ENCODE data around the gene MCUB.

The MCUB gene

GRCh38 chr4:109608879-109609278 is 48.8 kb downstream of the MCUB start:
- no peaks in the 10 kb centered on the region for H3K27me3 ChIP-seq
- H3K9me3 ChIP-seq (replicated peaks in 1 of 11), result peaks cover 59 to 87% (median 74%) of the 10 kb centered on the region in 11 experiments
- no peaks in the 10 kb centered on the region; a peak in 1 of 22 replicates for H4K20me1 ChIP-seq
- H3K4me1 ChIP-seq, result peaks cover 2 to 31% (median 4%) of the 10 kb centered on the region in 10 experiments; a peak in 19 of 20 replicates
- H3K27ac ChIP-seq, result no peak overlapping the region
- no peak overlapping the region for H3K4me3 ChIP-seq
- TF ChIP-seq Cebpa-rat (IDR thresholded peaks at IDR 0.05), result no peak
- H3K4me2 ChIP-seq, result no peak overlapping the region
- peaks cover 0 to 34% (median 13%) of the 10 kb centered on the region in 11 experiments; a peak in 12 of 22 replicates for H3K36me3 ChIP-seq
- no peak overlapping the region for H3K9ac ChIP-seq

DNA sequence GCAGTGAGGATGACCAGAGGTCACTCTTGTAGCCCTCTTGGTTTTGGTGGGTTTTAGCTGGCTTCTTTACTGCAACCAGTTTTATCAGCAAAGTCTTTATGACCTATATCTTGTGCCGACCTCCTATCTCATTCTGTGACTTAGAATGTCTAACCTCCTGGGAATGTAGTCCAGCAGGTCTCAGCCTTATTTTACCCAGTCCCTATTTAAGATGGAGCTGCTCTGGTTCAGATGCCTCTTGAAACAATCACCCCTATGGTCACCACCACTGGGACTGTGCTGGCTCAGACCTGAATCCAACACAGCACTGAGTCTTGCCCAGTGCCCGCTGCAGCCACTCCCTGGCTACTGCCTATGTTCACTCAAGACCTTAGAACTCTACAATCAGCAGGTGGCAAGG is 49.4 kb downstream of the MCUB start:
- Histone ChIP-seq H3K9ac (no peak overlapping the region), H3K9me3 (replicated peaks in 1 of 11) (peaks cover 56 to 84% (median 71%) of the 10 kb centered on the region in 11 experiments), H3K27me3 (no peaks in the 10 kb centered on the region), H3K4me3 (no peak overlapping the region), H3K36me3 (peaks cover 0 to 34% (median 13%) of the 10 kb centered on the region in 11 experiments; a peak in 12 of 22 replicates), H3K4me1 (peaks cover 7 to 37% (median 10%) of the 10 kb centered on the region in 10 experiments), H3K27ac (no peak overlapping the region), H4K20me1 (peaks cover 0 to under 1% (median 0%) of the 10 kb centered on the region in 11 experiments; a peak in 1 of 22 replicates), H3K4me2 (no peak overlapping the region)
- TF ChIP-seq Cebpa-rat (IDR thresholded peaks at IDR 0.05), result no peak

- no peak overlapping the region for H3K4me3 ChIP-seq
- peaks cover 14 to 41% (median 20%) of the 10 kb centered on the region in 10 experiments for H3K4me1 ChIP-seq
- H3K9ac ChIP-seq, result no peak overlapping the region
- H3K27ac ChIP-seq, result no peak overlapping the region
- H3K9me3 ChIP-seq (replicated peaks in 1 of 11), result peaks cover 46 to 74% (median 64%) of the 10 kb centered on the region in 11 experiments
- H3K27me3 ChIP-seq, result no peaks in the 10 kb centered on the region
- peaks cover 0 to 6% (median 0%) of the 10 kb centered on the region in 11 experiments; a peak in 1 of 22 replicates for H4K20me1 ChIP-seq
- TF ChIP-seq Cebpa-rat (IDR thresholded peaks at IDR 0.05), result no peak
- peaks cover 0 to 34% (median 7%) of the 10 kb centered on the region in 11 experiments; a peak in 11 of 22 replicates for H3K36me3 ChIP-seq
- H3K4me2 ChIP-seq, result peak overlapping the region in 2 of 11 experiments; percentile 3 to 31; a peak in 3 of 22 replicates
Observed at GRCh38 chr4:109610489-109610888, 50.4 kb downstream of the MCUB start.

GRCh38 chr4:109611045-109611646 is 51.1 kb downstream of the MCUB start:
- H3K4me1 ChIP-seq, result peaks cover 14 to 42% (median 20%) of the 10 kb centered on the region in 10 experiments
- H3K27me3 ChIP-seq, result no peaks in the 10 kb centered on the region
- peak overlapping the region in 1 of 11 experiments; percentile 31; a peak in 2 of 22 replicates for H3K4me2 ChIP-seq
- H3K36me3 ChIP-seq, result peaks cover 0 to 34% (median 7%) of the 10 kb centered on the region in 11 experiments; a peak in 11 of 22 replicates
- H3K4me3 ChIP-seq, result no peak overlapping the region
- no peak overlapping the region for H3K9ac ChIP-seq
- H4K20me1 ChIP-seq, result peaks cover 0 to 8% (median 0%) of the 10 kb centered on the region in 11 experiments; a peak in 2 of 22 replicates
- TF ChIP-seq Cebpa-rat (IDR thresholded peaks at IDR 0.05), result no peak
- peaks cover 39 to 68% (median 60%) of the 10 kb centered on the region in 11 experiments for H3K9me3 ChIP-seq (replicated peaks in 1 of 11)
- no peak overlapping the region for H3K27ac ChIP-seq

- no peak overlapping the region for H3K9ac ChIP-seq
- peak overlapping the region in 10 of 11 experiments; percentile 36 to 81 (median 68); a peak in 21 of 22 replicates for H3K4me2 ChIP-seq
- H4K20me1 ChIP-seq, result peaks cover 0 to 15% (median 0%) of the 10 kb centered on the region in 11 experiments; a peak in 3 of 22 replicates
- peaks cover 14 to 45% (median 20%) of the 10 kb centered on the region in 10 experiments for H3K4me1 ChIP-seq
- H3K4me3 ChIP-seq, result no peak overlapping the region
- TF ChIP-seq Cebpa-rat (IDR thresholded peaks at IDR 0.05), result no peak
- peak overlapping the region in 6 of 11 experiments; percentile 1 to 46 (median 20); a peak in 6 of 22 replicates for H3K27ac ChIP-seq
- H3K9me3 ChIP-seq (replicated peaks in 1 of 11), result peaks cover 15 to 43% (median 36%) of the 10 kb centered on the region in 11 experiments; a peak in 21 of 22 replicates
- H3K27me3 ChIP-seq, result no peaks in the 10 kb centered on the region
- peaks cover 0 to 17% (median 6%) of the 10 kb centered on the region in 11 experiments; a peak in 6 of 22 replicates for H3K36me3 ChIP-seq
Observed at GRCh38 chr4:109614015-109614414, 54.0 kb downstream of the MCUB start.

DNA sequence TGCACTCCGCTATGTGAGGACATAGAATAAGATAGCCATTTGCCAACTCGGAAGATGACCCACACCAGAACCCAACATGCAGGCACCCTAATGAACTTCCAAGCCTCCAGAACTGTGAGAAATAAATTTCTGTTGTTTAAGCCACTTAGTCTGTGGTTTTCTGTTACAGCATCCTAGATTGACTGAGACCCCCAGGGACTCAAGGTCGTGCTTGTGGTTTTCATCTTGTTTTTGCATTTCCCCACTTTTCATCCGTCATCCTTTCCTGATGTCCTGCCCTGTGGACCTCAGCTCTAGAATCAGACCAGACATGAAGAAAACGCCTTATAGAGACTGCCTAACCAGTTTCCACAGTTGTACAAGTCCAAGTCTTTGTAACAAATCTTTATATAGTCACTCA is 54.4 kb downstream of the MCUB start:
- peaks cover 15 to 39% (median 31%) of the 10 kb centered on the region in 11 experiments; a peak in 21 of 22 replicates for H3K9me3 ChIP-seq (replicated peaks in 1 of 11)
- H3K4me3 ChIP-seq, result no peak overlapping the region
- H3K36me3 ChIP-seq, result peaks cover 0 to 13% (median 6%) of the 10 kb centered on the region in 11 experiments; a peak in 6 of 22 replicates
- no peak overlapping the region; a peak in 1 of 22 replicates for H3K9ac ChIP-seq
- H3K4me2 ChIP-seq, result peak overlapping the region; percentile 36 to 81 (median 68)
- H3K27ac ChIP-seq, result peak overlapping the region in 6 of 11 experiments; percentile 41 to 56 (median 48); a peak in 9 of 22 replicates
- peak in 3 of 11 experiments; percentile 37 to 58 (median 53); a peak in 1 of 22 replicates for TF ChIP-seq Cebpa-rat (IDR thresholded peaks at IDR 0.05)
- H3K27me3 ChIP-seq, result no peaks in the 10 kb centered on the region
- peaks cover 0 to 15% (median 0%) of the 10 kb centered on the region in 11 experiments; a peak in 4 of 22 replicates for H4K20me1 ChIP-seq
- peaks cover 14 to 42% (median 20%) of the 10 kb centered on the region in 10 experiments for H3K4me1 ChIP-seq

DNA sequence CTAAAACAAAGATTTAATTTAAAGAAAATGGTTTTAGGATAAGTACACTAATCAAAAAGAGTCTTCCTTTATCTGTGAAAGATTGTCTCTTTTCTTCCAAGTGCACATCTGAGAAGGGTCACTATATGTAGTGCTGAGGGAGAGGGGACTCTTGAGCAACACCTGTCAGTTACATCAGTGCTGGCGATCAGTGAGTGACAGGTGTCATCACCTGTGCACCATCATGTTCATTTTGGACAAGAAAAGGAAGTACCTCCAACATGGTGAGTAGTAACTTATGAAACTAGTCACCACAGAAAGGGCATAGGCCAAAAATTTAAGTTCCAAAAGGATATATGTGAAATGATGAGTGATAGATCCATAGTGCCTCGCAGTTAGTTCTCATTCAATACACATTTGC is 55.7 kb downstream of the MCUB start:
- Histone ChIP-seq H3K27me3 (no peaks in the 10 kb centered on the region), H3K36me3 (peaks cover 0 to 4% (median 0%) of the 10 kb centered on the region in 11 experiments; a peak in 1 of 22 replicates), H3K4me3 (no peak overlapping the region), H4K20me1 (peaks cover 0 to 19% (median 0%) of the 10 kb centered on the region in 11 experiments; a peak in 4 of 22 replicates), H3K4me1 (peaks cover 14 to 29% (median 20%) of the 10 kb centered on the region in 10 experiments), H3K4me2 (peak overlapping the region in 1 of 11 experiments; percentile 68; a peak in 5 of 22 replicates), H3K9me3 (replicated peaks in 1 of 11) (peaks cover 13 to 26% (median 19%) of the 10 kb centered on the region in 11 experiments; a peak in 21 of 22 replicates), H3K27ac (no peak overlapping the region), H3K9ac (no peak overlapping the region)
- TF ChIP-seq Cebpa-rat (IDR thresholded peaks at IDR 0.05), result no peak

- peaks cover 9 to 21% (median 14%) of the 10 kb centered on the region in 11 experiments; a peak in 20 of 22 replicates for H3K9me3 ChIP-seq (replicated peaks in 1 of 11)
- no peak overlapping the region for H3K9ac ChIP-seq
- H3K4me3 ChIP-seq, result no peak overlapping the region
- H3K4me2 ChIP-seq, result no peak overlapping the region
- no peak overlapping the region for H3K27ac ChIP-seq
- H4K20me1 ChIP-seq, result peaks cover 0 to 19% (median 0%) of the 10 kb centered on the region in 11 experiments; a peak in 4 of 22 replicates
- H3K36me3 ChIP-seq, result peaks cover 0 to 4% (median 0%) of the 10 kb centered on the region in 11 experiments; a peak in 1 of 22 replicates
- H3K27me3 ChIP-seq, result no peaks in the 10 kb centered on the region
- no peak for TF ChIP-seq Cebpa-rat (IDR thresholded peaks at IDR 0.05)
- H3K4me1 ChIP-seq, result peaks cover 14 to 24% (median 19%) of the 10 kb centered on the region in 10 experiments
Observed at GRCh38 chr4:109616243-109616642, 56.2 kb downstream of the MCUB start.

GRCh38 chr4:109622626-109623025 is 62.6 kb downstream of the MCUB start:
- no peak overlapping the region for H3K4me2 ChIP-seq
- no peaks in the 10 kb centered on the region for H3K4me1 ChIP-seq
- no peak overlapping the region for H3K9ac ChIP-seq
- H4K20me1 ChIP-seq, result peaks cover 0 to 11% (median 0%) of the 10 kb centered on the region in 11 experiments; a peak in 3 of 22 replicates
- no peak overlapping the region for H3K4me3 ChIP-seq
- no peak overlapping the region for H3K27ac ChIP-seq
- TF ChIP-seq Cebpa-rat (IDR thresholded peaks at IDR 0.05), result no peak
- H3K9me3 ChIP-seq (replicated peaks in 1 of 11), result no peaks in the 10 kb centered on the region
- peaks cover 0 to 11% (median 0%) of the 10 kb centered on the region in 11 experiments; a peak in 2 of 22 replicates for H3K36me3 ChIP-seq
- no peaks in the 10 kb centered on the region for H3K27me3 ChIP-seq

All from BLaER1 treated with 17β-estradiol and CSF1 and Interleukin-3, amounts not matched to agents 10 nM and 100 nM (cell line).